ENCODE data around the gene TUBB2A. TPM values are rescaled to one million over a fixed set of nuclear protein-coding genes. Genes with fewer than 3 reads are reported as not detected.

Gene TUBB2A
- total RNA-seq, 2 donors from 2014 or later: 30.8 to 70.4 TPM

- Histone ChIP-seq H3K4me1 (ENCODE audit: control insufficient read depth in 1 of 2, low read depth in 2 of 2) (no peaks in the 10 kb centered on the region), H3K9me3 (no peaks in the 10 kb centered on the region), H3K27me3 (replicated peaks; ENCODE audit: insufficient read depth) (no peaks in the 10 kb centered on the region), H3K27ac (no peak overlapping the region), H3K36me3 (no peaks in the 10 kb centered on the region), H3K4me3 (no peak overlapping the region)
- ATAC-seq (ENCODE audit: insufficient number of reproducible peaks, low FRiP score, low read depth) (no peak), DNase-seq (ENCODE audit: low spot score) (no peak)
- TF ChIP-seq CTCF (IDR thresholded peaks at IDR 0.05): no peak
Observed at GRCh38 chr6:3135668-3136291, 21.6 kb downstream of the TUBB2A start.

GRCh38 chr6:3133515-3133914 is 23.8 kb downstream of the TUBB2A start:
- Histone ChIP-seq H3K27ac (no peak overlapping the region), H3K9me3 (no peaks in the 10 kb centered on the region), H3K36me3 (peaks cover 7% of the 10 kb centered on the region), H3K4me1 (ENCODE audit: control insufficient read depth in 1 of 2, low read depth in 2 of 2) (peaks cover 0 to under 1% of the 10 kb centered on the region in 2 donors), H3K4me3 (no peak overlapping the region), H3K27me3 (replicated peaks; ENCODE audit: insufficient read depth) (no peaks in the 10 kb centered on the region)
- TF ChIP-seq CTCF (IDR thresholded peaks at IDR 0.05): no peak
- no peak for DNase-seq (ENCODE audit: low spot score)
- ATAC-seq (ENCODE audit: insufficient number of reproducible peaks, low FRiP score, low read depth): no peak

- Histone ChIP-seq H3K27me3 (replicated peaks; ENCODE audit: insufficient read depth) (no peaks in the 10 kb centered on the region), H3K4me3 (no peak overlapping the region), H3K36me3 (peaks cover 7% of the 10 kb centered on the region), H3K27ac (no peak overlapping the region), H3K4me1 (ENCODE audit: control insufficient read depth in 1 of 2, low read depth in 2 of 2) (peaks cover 0 to 9% of the 10 kb centered on the region in 2 donors), H3K9me3 (no peaks in the 10 kb centered on the region)
- no peak for DNase-seq (ENCODE audit: low spot score)
- no peak for TF ChIP-seq CTCF (IDR thresholded peaks at IDR 0.05)
- ATAC-seq (ENCODE audit: insufficient number of reproducible peaks, low FRiP score, low read depth): no peak
Observed at GRCh38 chr6:3131695-3132094, 25.6 kb downstream of the TUBB2A start.

- Histone ChIP-seq H3K4me3 (no peak overlapping the region), H3K27ac (no peak overlapping the region), H3K27me3 (replicated peaks; ENCODE audit: insufficient read depth) (no peaks in the 10 kb centered on the region), H3K9me3 (no peaks in the 10 kb centered on the region), H3K4me1 (ENCODE audit: control insufficient read depth in 1 of 2, low read depth in 2 of 2) (peaks cover 0 to 9% of the 10 kb centered on the region in 2 donors), H3K36me3 (peaks cover 7% of the 10 kb centered on the region)
- DNase-seq (ENCODE audit: low spot score) (no peak), ATAC-seq (ENCODE audit: insufficient number of reproducible peaks, low FRiP score, low read depth) (no peak)
- no peak for TF ChIP-seq CTCF (IDR thresholded peaks at IDR 0.05)
Observed at GRCh38 chr6:3128356-3129108, 28.8 kb downstream of the TUBB2A start.

- H3K27ac ChIP-seq: no peak overlapping the region
- H3K9me3 ChIP-seq: no peaks in the 10 kb centered on the region
- no peaks in the 10 kb centered on the region for H3K27me3 ChIP-seq (replicated peaks; ENCODE audit: insufficient read depth)
- H3K4me1 ChIP-seq (ENCODE audit: control insufficient read depth in 1 of 2, low read depth in 2 of 2): peaks cover 0 to 9% of the 10 kb centered on the region in 2 donors
- H3K4me3 ChIP-seq: no peak overlapping the region
- no peak for TF ChIP-seq CTCF (IDR thresholded peaks at IDR 0.05)
- peaks cover 7% of the 10 kb centered on the region for H3K36me3 ChIP-seq
- DNase-seq (ENCODE audit: low spot score) (no peak), ATAC-seq (ENCODE audit: insufficient number of reproducible peaks, low FRiP score, low read depth) (no peak)
Observed at GRCh38 chr6:3125815-3126214, 31.5 kb downstream of the TUBB2A start.
